ENCODE data around the gene CALY.
A peak's percentile ranks its signal among the peaks of the same experiment; 100 is the strongest.

The CALY gene

GRCh38 chr10:133366130-133366478, 29.4 kb upstream of the CALY start:
- DNase-seq (ENCODE audit: low spot score) = no peak

GRCh38 chr10:133365461-133366129, 28.9 kb upstream of the CALY start:
- no peak for DNase-seq (ENCODE audit: low spot score)

DNA sequence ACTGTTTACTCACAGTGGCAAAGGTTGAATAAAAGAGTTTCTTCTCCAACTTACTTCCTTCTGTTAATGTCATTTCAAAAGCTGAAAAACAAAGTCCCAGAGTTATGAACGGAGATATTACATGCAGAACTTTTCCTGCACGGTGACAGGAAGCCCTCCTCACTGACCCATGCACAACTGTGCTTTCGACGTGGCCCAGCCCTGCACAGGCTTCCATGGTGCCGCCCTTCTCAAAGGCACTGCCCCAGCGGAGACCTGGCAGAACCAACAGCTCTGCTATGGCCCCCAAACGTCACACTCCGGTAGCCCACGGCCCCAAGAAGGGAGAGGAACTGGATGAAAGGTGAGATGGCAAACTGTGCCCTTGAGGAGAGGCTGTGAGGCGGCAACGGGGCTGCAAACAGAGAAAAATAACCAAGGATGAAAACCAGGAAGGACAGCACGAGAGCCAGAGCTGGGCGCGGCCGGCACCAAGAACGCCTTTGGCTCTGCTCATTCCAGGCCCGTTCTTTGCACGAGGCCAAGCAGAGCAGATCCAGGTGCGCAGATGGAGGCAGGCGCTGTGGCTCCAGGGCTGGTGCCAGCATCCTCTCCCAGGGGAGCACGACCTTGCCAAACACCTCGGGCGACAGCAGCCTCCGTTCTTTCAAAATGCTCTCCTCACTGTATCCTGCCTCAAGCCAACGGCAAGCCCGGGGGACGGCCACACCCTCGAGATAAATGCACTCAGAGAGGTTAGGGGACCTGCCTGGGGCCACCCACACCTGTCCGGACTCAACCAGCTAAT, 28.1 kb upstream of the CALY start:
- DNase-seq (ENCODE audit: low spot score) = no peak

- DNase-seq (ENCODE audit: low spot score) = no peak
Observed at GRCh38 chr10:133362846-133363245, 26.1 kb upstream of the CALY start.

- no peak for DNase-seq (ENCODE audit: low spot score)
Observed at GRCh38 chr10:133361773-133362441, 25.2 kb upstream of the CALY start.

DNA sequence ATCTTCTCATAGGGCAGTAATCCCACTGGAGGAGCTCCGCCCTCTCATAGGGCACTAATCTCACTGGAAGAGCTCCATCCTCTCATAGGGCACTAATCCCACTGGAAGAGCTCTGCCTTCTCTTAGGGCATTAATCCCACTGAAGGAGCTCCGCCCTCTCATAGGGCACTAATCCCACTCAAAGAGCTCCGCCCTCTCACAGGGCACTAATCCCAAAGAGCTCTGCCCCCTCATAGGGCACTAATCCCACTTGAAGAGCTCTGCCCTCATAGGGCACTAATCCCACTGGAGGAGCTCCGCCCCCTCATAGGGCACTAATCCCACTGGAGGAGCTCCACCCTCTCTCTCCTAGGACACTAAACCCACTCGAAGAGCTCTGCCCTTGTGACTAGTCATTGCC, 24.5 kb upstream of the CALY start:
- no peak for DNase-seq (ENCODE audit: low spot score)

DNA sequence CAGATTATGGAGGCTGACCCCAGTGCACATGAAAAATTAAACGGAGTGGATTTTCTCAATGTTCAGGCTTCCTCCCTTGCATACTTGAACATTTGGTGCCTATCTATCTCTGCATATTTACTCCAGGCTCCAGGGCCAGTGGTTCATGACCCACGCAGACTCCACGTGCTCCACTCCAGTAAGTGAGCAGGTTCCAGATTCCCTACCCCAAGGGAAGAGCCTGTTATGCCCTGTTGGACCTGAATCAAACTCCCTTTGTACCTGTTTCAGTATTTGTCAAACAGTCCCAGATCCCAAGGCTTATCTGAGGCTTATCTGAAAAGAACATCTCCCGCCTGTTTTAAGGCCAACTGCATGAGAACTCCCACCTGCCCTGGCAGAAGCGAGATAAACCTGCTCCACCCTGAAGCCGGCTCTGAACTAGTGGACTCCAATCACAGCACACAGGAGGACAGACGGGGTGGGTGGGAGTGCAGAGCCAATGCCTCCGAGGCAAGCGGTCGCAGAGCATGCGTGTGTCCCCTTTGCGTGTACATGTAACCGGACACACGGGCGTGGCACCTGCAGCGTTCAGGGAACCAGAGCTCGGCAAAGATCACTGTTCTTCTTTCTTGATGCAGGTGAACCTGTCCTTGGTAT, 23.4 kb upstream of the CALY start:
- DNase-seq (ENCODE audit: low spot score) = no peak

DNA sequence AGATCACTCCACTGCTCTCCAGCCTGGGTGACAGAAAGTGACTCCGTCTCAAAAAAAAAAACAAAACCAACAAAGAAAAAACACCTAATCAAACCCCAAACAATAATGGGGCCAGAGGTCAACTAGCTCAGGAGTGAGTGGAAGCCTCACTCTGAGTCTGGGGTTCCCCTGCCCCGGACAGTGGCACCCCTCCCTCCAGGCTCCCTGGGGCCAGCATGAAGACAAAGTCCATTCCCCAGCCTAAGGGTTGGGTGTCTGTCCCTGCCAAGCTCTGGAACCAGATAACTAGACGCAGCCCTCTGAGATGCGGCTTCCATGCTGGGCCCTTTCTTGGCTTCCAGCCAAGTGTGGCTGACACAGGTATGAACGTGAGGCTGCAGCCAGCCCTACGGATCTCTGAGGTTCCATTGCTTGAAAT, 22.9 kb upstream of the CALY start:
- no peak for DNase-seq (ENCODE audit: low spot score)

DNA sequence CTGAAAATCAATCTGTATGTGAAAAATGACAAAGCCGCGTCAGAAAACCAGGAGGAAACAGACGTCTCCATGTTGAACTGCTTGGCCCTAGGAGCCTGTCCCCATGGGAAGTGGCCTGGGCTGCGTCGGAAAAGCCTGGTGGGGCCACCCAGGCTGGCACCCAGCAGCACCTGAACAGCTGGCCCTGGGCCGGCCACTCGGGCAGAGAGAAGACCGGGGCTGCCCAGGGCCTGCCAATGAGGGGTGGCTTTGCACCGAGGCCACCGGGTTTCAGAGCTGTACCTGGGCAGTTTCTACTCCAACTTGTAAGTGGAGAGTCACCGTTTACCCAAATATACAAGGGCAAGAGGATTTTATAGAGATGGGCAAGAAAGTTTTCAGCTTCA, 22.2 kb upstream of the CALY start:
- DNase-seq (ENCODE audit: low spot score) = no peak

GRCh38 chr10:133358162-133358924, 21.6 kb upstream of the CALY start:
- no peak for DNase-seq (ENCODE audit: low spot score)

GRCh38 chr10:133357285-133358161, 20.8 kb upstream of the CALY start, which contains the start of gene FUOM:
Gene FUOM (minus strand): TSS chr10:133358019. CDS start chr10:133358007, 12 bp downstream.
- peak; percentile 66 for DNase-seq (ENCODE audit: low spot score)

DNA sequence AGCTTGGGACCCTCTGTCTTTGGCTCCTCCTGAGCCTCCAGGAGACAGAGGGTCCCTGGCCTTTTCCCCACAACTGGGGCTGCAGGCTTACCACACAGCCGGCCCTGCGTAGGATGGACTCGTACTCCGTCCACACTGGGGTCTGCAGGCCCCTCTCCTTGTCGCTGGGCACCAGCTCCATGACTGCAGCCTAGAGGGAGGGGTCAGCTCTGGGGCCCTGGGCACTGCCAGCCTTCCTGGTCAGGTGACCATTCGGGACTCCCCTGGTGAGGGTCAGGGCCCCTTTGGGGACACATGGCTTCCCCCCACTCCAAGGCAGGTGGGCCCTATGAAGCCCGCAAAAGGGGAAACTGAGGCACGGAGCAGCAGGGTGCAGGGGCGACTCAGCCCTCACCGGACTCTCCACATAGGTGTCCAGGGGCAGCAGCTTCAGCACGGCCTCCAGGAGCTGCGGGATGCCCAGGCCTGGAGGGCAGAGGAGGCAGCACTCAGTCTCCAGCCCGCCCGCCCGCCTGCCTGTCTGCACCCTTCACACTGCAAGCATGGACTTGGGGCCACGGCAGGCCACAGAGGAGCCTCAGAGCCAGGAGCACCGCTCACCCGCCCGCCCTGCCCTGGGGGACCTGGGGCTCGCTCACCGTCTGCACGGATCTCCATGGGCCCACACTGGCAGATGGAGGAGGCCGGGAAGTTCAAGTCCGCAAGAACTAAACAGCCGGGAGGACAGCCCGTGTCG, 20.0 kb upstream of the CALY start:
- DNase-seq (ENCODE audit: low spot score) = no peak

GRCh38 chr10:133355991-133356390, 19.3 kb upstream of the CALY start:
- DNase-seq (ENCODE audit: low spot score) = no peak

DNA sequence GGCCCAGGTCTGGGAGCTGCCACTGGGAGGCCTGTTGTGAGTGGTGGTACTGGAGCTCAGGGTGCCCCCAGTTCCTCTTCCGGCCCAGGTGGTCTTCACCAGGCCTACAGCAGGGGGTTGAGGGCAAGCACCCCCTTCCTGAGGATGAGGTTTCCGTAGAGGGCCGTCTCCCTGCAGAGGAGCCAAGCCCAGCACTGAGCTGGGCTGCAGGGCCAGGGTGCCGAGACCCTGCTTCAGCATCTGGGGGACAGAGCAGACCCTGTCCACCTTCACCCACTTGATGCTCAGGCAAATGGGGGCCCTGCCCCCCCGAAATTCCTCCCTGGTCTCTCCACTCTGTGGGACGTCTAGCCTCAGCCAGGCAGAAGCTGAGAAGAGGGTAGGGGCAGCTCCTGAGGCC, 18.6 kb upstream of the CALY start:
- DNase-seq (ENCODE audit: low spot score) = no peak

- no peak for DNase-seq (ENCODE audit: low spot score)
Observed at GRCh38 chr10:133354672-133355240, 18.1 kb upstream of the CALY start.

- DNase-seq (ENCODE audit: low spot score) = no peak
Observed at GRCh38 chr10:133353988-133354605, 17.4 kb upstream of the CALY start.

DNA sequence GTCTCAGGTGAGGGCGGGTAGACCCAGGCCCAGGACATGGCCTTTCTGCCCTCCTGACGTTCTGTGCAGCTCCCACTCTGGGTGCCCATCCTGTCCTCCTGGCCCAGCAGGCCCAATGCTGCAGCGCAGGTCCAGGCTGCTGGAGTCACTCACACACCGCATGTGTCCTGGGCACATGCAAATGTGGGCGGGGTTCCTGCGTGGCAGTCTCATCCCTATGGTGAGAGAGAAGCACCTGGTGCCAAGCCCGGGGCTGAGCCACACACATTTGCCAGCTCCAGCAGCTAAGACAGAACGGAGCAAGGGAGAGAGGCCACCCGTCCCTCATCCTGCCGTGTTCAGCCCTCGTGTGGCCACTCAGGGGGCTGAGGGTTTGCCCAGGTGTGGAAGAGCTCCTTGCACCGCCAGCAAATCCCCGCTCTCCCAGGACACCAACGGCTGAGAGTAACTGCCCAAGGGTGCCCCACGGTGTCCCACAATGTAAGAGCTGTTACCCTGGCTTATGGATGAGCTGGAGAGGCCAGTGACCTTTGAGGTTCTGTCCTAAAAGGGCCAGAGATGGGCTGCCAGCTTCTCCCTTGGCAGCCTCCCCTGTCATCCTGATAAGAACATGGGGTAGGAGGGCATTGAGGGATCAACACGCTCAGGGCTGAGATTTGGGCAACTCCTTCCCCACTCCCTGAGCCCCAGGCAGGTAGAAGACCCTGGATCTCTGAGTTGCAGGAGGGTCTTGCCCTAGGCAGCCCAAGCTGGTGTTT, 16.7 kb upstream of the CALY start:
- no peak for DNase-seq (ENCODE audit: low spot score)
